GM12878 (cell line): ENCODE measurements around the gene SLC6A11.

Source experiments
- RAD21 ChIP-seq: IDR thresholded peaks from 2 replicates; pipeline ENCODE4 v1.6.1; 2011; ENCODE audit warnings: mild to moderate bottlenecking, low read depth, low read length, moderate library complexity; ENCODE audit not compliant: insufficient read depth
- TF ChIP-seq, protein P1 (sequence below), 3 experiments: IDR thresholded peaks in 2 of 3; conservative IDR thresholded peaks in 1 of 3; 2 replicates each; pipeline ENCODE4 v1.5.1; 2011; ENCODE audit warnings: low read depth in 3 of 3, low read length in 3 of 3, mild to moderate bottlenecking in 3 of 3, control low read depth in 2 of 3, moderate library complexity in 2 of 3, inconsistent platforms in 1 of 3, mixed read lengths in 1 of 3; ENCODE audit not compliant: control insufficient read depth in 2 of 3, insufficient read depth in 1 of 3; ENCODE audit errors: extremely low read depth in 1 of 3
- TF ChIP-seq, protein P2 (sequence below): IDR thresholded peaks from 2 replicates; pipeline ENCODE4 v1.6.1; 2012; ENCODE audit warnings: low read depth, low read length, improper control_type of control experiment

DNA sequence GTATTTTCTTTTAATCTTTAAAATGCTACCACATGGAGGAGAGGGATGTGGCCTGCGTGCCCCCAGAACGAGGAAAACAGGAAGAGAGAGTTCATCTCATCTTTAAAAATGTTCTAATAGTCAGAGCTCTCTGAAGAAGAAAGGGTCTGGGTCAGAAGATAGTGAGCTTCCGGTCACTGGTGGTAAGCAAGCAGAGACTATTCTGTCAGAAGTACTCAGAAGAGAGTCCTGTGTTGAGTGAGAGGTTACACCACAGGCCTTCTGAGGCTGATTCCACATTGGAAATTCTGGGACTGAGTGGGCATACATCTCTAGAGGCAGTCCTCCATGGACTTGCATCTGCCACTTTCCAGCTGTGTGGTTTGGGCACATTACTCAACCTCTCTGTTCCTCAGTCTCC lies 94.3 kb downstream of the SLC6A11 start:
- no peak for TF ChIP-seq RAD21
- TF ChIP-seq, protein P1, sequence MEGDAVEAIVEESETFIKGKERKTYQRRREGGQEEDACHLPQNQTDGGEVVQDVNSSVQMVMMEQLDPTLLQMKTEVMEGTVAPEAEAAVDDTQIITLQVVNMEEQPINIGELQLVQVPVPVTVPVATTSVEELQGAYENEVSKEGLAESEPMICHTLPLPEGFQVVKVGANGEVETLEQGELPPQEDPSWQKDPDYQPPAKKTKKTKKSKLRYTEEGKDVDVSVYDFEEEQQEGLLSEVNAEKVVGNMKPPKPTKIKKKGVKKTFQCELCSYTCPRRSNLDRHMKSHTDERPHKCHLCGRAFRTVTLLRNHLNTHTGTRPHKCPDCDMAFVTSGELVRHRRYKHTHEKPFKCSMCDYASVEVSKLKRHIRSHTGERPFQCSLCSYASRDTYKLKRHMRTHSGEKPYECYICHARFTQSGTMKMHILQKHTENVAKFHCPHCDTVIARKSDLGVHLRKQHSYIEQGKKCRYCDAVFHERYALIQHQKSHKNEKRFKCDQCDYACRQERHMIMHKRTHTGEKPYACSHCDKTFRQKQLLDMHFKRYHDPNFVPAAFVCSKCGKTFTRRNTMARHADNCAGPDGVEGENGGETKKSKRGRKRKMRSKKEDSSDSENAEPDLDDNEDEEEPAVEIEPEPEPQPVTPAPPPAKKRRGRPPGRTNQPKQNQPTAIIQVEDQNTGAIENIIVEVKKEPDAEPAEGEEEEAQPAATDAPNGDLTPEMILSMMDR (IDR thresholded peaks at IDR 0.05 in 2 of 3, conservative IDR thresholded peaks at IDR 0.05 in 1 of 3; ENCODE audit: control insufficient read depth in 2 of 3, extremely low read depth in 1 of 3, insufficient read depth in 1 of 3, low read depth in 3 of 3, low read length in 3 of 3): no peak
- TF ChIP-seq, protein P2, sequence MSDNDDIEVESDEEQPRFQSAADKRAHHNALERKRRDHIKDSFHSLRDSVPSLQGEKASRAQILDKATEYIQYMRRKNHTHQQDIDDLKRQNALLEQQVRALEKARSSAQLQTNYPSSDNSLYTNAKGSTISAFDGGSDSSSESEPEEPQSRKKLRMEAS: no peak
